HepG2 (cell line): ENCODE data around the gene SMIM36. TPM values are rescaled to one million over a fixed set of nuclear protein-coding genes. Genes with fewer than 3 reads are reported as not detected.
A peak's percentile ranks its signal among the peaks of the same experiment; 100 is the strongest.

Experiments used
- ATF7-NPFF ChIP-seq: sonication (generic); formaldehyde crosslinking; IDR thresholded peaks from 2 replicates; pipeline ENCODE4 v1.8.1; 2023; ENCODE audit warnings: mild to moderate bottlenecking, low read depth, missing genetic modification reagents, moderate library complexity
- DPF2 ChIP-seq: sonication (generic); formaldehyde crosslinking; IDR thresholded peaks from 2 replicates; pipeline ENCODE4 v1.4.0; 2020; ENCODE audit warnings: mild to moderate bottlenecking, low read depth, missing genetic modification reagents, borderline replicate concordance
- ESRRA ChIP-seq: sonication (generic); formaldehyde crosslinking; IDR thresholded peaks from 2 replicates; pipeline ENCODE4 v1.5.1; 2020; ENCODE audit warnings: mild to moderate bottlenecking, low read depth, missing genetic modification reagents
- GATAD2A ChIP-seq: IDR thresholded peaks from 2 replicates; pipeline ENCODE4 v1.6.1; 2016
- HDAC1 ChIP-seq: sonication (generic); formaldehyde crosslinking; IDR thresholded peaks from 2 replicates; pipeline ENCODE4 v1.5.1; 2020; ENCODE audit warnings: mild to moderate bottlenecking, missing genetic modification reagents
- HNF4G ChIP-seq, 2 experiments: sonication (generic) in 1 of 2; formaldehyde crosslinking in 1 of 2; IDR thresholded peaks; 2 replicates each; pipeline versions ENCODE4 v1.4.0 to v1.6.1; 2011 to 2020; ENCODE audit warnings: borderline replicate concordance in 2 of 2, low read depth in 2 of 2, mild to moderate bottlenecking in 2 of 2, low read length in 1 of 2, missing genetic modification reagents in 1 of 2, moderate library complexity in 1 of 2
- JUND ChIP-seq: sonication (generic); formaldehyde crosslinking; IDR thresholded peaks from 2 replicates; pipeline ENCODE4 v1.8.0; 2022; ENCODE audit warnings: mild to moderate bottlenecking, missing genetic modification reagents
- NAIF1 ChIP-seq: sonication (generic); formaldehyde crosslinking; IDR thresholded peaks from 2 replicates; pipeline ENCODE4 v1.5.0; 2020; ENCODE audit warnings: mild to moderate bottlenecking, missing genetic modification reagents, borderline replicate concordance
- PHF21A ChIP-seq: sonication (generic); formaldehyde crosslinking; IDR thresholded peaks from 2 replicates; pipeline ENCODE4 v1.5.0; 2020; ENCODE audit warnings: mild to moderate bottlenecking, missing genetic modification reagents
- SRF ChIP-seq: IDR thresholded peaks from 2 replicates; pipeline ENCODE4 v1.6.1; 2011; ENCODE audit warnings: mild to moderate bottlenecking, low read depth, low read length, moderate library complexity
- TAF1 ChIP-seq: sonication (generic); formaldehyde crosslinking; IDR thresholded peaks from 2 replicates; pipeline ENCODE4 v1.4.0; 2020; ENCODE audit warnings: missing genetic modification reagents
- TCF7 ChIP-seq: sonication (generic); IDR thresholded peaks from 2 replicates; pipeline ENCODE4 v1.6.1; 2016; ENCODE audit warnings: antibody characterized with exemption, low read depth
- THYN1 ChIP-seq: sonication (generic); formaldehyde crosslinking; IDR thresholded peaks from 2 replicates; pipeline ENCODE4 v1.8.1; 2023; ENCODE audit warnings: low read depth, mild to moderate bottlenecking, moderate library complexity, missing genetic modification reagents, borderline replicate concordance
- YY1 ChIP-seq: IDR thresholded peaks from 2 replicates; pipeline ENCODE4 v1.6.1; 2011; ENCODE audit warnings: low read length, low read depth, moderate library complexity, mild to moderate bottlenecking; ENCODE audit not compliant: insufficient read depth, insufficient replicate concordance
- ZBTB7B ChIP-seq: sonication (generic); formaldehyde crosslinking; IDR thresholded peaks from 2 replicates; pipeline ENCODE4 v1.4.0; 2020; ENCODE audit warnings: missing genetic modification reagents
- ZNF235 ChIP-seq: sonication (generic); formaldehyde crosslinking; IDR thresholded peaks from 2 replicates; pipeline ENCODE4 v1.8.1; 2023; ENCODE audit warnings: mild to moderate bottlenecking, missing genetic modification reagents, borderline replicate concordance
- ZNF724P ChIP-seq: sonication (generic); formaldehyde crosslinking; IDR thresholded peaks from 2 replicates; pipeline ENCODE4 v1.8.0; 2022; ENCODE audit warnings: missing genetic modification reagents, borderline replicate concordance
- polyA plus RNA-seq, 8 experiments: library from polyadenylated mRNA; depleted of rRNA in 3 of 8; stranded (reverse) in 7 of 8; unstranded in 1 of 8; fragments of >200 nt; fragmentation: Illumina TruSeq in 4 of 8; extraction: Trizol in 4 of 8; gene quantifications; 2 replicates each; pipeline versions ENCODE4 v1.2.1 to v1.2.3, GENCODE V29; 2011 to 2016; ENCODE audit warnings: low read depth in 4 of 8, missing spikeins in 1 of 8, mixed read lengths in 1 of 8; ENCODE audit not compliant: insufficient read depth in 1 of 8
- total RNA-seq, 5 experiments: library from RNA; depleted of rRNA; stranded (reverse); fragments of >200 nt; fragmentation: Illumina TruSeq; extraction: Trizol; gene quantifications; 2 replicates each; pipeline ENCODE4 v1.2.3, GENCODE V29; 2016; ENCODE audit warnings: low read depth in 1 of 5
- TF ChIP-seq, protein P1 (sequence below): sonication (generic); formaldehyde crosslinking; IDR thresholded peaks from 2 replicates; pipeline ENCODE4 v1.4.0; 2020; ENCODE audit warnings: missing genetic modification reagents, mild to moderate bottlenecking, borderline replicate concordance
- TF ChIP-seq, protein P2 (sequence below): sonication (generic); formaldehyde crosslinking; IDR thresholded peaks from 2 replicates; pipeline ENCODE4 v1.4.0; 2020; ENCODE audit warnings: missing genetic modification reagents
- TF ChIP-seq, protein P3 (sequence below): sonication (generic); formaldehyde crosslinking; IDR thresholded peaks from 2 replicates; pipeline ENCODE4 v1.4.0; 2020; ENCODE audit warnings: missing genetic modification reagents
- TF ChIP-seq, protein P4 (sequence below): sonication (generic); formaldehyde crosslinking; conservative IDR thresholded peaks from 2 replicates; pipeline ENCODE4 v1.4.0; 2020; ENCODE audit warnings: mild to moderate bottlenecking, missing genetic modification reagents, moderate library complexity

SMIM36 gene
- total and polyA plus RNA-seq, 2 of the 13 experiments (the other 11 are each of a cell fraction or from before 2014, with no cell fraction given): not detected

DNA sequence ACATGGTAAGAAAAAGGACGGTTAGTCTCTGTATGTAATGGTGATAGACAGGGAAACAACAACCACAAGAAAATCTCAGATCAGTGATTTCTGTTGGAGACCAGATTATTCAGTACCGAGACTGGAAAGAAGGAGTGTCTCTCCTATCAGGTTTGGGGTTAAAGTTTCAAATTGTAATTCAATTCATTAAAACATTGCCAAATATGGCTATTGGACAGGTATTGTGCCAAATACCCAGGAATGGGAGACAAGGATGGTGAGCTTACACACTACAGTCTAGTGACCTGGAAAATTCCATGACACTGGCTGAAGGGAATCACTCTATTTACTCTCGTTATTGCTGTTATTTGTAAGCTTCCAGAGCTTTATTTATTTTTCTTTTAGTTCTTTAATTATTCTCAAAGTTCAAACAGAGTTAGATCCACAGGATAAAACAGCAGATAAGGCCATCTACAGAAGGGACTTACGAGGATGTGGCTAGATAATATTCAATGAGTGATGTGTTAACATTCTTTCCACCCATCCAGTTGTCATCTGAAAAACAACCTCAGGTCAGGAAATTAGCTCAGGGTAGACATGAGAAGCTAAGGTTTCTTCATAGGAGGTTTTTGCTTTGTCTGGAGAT lies 64.6 kb downstream of the SMIM36 start (continued):
- TF ChIP-seq, protein P1, sequence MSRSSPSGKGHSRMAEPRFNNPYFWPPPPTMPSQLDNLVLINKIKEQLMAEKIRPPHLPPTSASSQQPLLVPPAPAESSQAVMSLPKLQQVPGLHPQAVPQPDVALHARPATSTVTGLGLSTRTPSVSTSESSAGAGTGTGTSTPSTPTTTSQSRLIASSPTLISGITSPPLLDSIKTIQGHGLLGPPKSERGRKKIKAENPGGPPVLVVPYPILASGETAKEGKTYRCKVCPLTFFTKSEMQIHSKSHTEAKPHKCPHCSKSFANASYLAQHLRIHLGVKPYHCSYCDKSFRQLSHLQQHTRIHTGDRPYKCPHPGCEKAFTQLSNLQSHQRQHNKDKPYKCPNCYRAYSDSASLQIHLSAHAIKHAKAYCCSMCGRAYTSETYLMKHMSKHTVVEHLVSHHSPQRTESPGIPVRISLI (CRISPR knock-in tag): peak; percentile 55; the same call in 1 of the 2 replicates
- peak; percentile 93 for TF ChIP-seq TCF7
- TF ChIP-seq, protein P2, sequence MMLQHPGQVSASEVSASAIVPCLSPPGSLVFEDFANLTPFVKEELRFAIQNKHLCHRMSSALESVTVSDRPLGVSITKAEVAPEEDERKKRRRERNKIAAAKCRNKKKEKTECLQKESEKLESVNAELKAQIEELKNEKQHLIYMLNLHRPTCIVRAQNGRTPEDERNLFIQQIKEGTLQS (CRISPR knock-in tag): 0 out of 2 replicates have a peak, but pooled peaks have one; percentile 29
- peak; percentile 88 for TF ChIP-seq PHF21A
- peak; percentile 58; the same call in 1 of the 2 replicates for TF ChIP-seq ESRRA (CRISPR knock-in tag)
- TF ChIP-seq ATF7-NPFF (CRISPR knock-in tag): 0 out of 2 replicates have a peak, but pooled peaks have one; percentile 12
- no peak; the same call in 1 of the 2 replicates for TF ChIP-seq ZBTB7B (CRISPR knock-in tag)
- TF ChIP-seq DPF2 (CRISPR knock-in tag): peak; percentile 97
- TF ChIP-seq TAF1: peak; percentile 33; the same call in 1 of the 2 replicates
- TF ChIP-seq JUND (CRISPR knock-in tag): peak; percentile 35
- no peak for TF ChIP-seq THYN1 (CRISPR knock-in tag)
- no peak for TF ChIP-seq ZNF235 (CRISPR knock-in tag)
- TF ChIP-seq YY1: no peak
- TF ChIP-seq, protein P3, sequence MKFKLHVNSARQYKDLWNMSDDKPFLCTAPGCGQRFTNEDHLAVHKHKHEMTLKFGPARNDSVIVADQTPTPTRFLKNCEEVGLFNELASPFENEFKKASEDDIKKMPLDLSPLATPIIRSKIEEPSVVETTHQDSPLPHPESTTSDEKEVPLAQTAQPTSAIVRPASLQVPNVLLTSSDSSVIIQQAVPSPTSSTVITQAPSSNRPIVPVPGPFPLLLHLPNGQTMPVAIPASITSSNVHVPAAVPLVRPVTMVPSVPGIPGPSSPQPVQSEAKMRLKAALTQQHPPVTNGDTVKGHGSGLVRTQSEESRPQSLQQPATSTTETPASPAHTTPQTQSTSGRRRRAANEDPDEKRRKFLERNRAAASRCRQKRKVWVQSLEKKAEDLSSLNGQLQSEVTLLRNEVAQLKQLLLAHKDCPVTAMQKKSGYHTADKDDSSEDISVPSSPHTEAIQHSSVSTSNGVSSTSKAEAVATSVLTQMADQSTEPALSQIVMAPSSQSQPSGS (CRISPR knock-in tag): peak; percentile 93
- 0 out of 2 replicates have a peak, but pooled peaks have one; percentile 41 for TF ChIP-seq NAIF1 (CRISPR knock-in tag)
- peak; percentile 98 for TF ChIP-seq GATAD2A (CRISPR knock-in tag)
- peak; percentile 70 for TF ChIP-seq HDAC1 (CRISPR knock-in tag)
- peak; percentile 67; the same call in 1 of the 2 replicates for TF ChIP-seq HNF4G (IDR thresholded peaks at IDR 0.05; ENCODE audit: borderline replicate concordance, low read depth, low read length)
- TF ChIP-seq HNF4G (CRISPR knock-in tag; IDR thresholded peaks at IDR 0.05; ENCODE audit: borderline replicate concordance, low read depth): peak; percentile 53; the same call in 1 of the 2 replicates
- peak; percentile 100 for TF ChIP-seq SRF
- TF ChIP-seq ZNF724P (CRISPR knock-in tag): no peak
- TF ChIP-seq, protein P4, sequence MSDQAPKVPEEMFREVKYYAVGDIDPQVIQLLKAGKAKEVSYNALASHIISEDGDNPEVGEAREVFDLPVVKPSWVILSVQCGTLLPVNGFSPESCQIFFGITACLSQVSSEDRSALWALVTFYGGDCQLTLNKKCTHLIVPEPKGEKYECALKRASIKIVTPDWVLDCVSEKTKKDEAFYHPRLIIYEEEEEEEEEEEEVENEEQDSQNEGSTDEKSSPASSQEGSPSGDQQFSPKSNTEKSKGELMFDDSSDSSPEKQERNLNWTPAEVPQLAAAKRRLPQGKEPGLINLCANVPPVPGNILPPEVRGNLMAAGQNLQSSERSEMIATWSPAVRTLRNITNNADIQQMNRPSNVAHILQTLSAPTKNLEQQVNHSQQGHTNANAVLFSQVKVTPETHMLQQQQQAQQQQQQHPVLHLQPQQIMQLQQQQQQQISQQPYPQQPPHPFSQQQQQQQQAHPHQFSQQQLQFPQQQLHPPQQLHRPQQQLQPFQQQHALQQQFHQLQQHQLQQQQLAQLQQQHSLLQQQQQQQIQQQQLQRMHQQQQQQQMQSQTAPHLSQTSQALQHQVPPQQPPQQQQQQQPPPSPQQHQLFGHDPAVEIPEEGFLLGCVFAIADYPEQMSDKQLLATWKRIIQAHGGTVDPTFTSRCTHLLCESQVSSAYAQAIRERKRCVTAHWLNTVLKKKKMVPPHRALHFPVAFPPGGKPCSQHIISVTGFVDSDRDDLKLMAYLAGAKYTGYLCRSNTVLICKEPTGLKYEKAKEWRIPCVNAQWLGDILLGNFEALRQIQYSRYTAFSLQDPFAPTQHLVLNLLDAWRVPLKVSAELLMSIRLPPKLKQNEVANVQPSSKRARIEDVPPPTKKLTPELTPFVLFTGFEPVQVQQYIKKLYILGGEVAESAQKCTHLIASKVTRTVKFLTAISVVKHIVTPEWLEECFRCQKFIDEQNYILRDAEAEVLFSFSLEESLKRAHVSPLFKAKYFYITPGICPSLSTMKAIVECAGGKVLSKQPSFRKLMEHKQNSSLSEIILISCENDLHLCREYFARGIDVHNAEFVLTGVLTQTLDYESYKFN (CRISPR knock-in tag): peak; percentile 98
